ENCODE measurements around the gene TMEM176A. TPM values are rescaled to one million over a fixed set of nuclear protein-coding genes. Genes with fewer than 3 reads are reported as not detected.

The TMEM176A gene
- total and polyA plus RNA-seq, 12 donors, result 0.78 to 70.9 (median 22.5) TPM

DNA sequence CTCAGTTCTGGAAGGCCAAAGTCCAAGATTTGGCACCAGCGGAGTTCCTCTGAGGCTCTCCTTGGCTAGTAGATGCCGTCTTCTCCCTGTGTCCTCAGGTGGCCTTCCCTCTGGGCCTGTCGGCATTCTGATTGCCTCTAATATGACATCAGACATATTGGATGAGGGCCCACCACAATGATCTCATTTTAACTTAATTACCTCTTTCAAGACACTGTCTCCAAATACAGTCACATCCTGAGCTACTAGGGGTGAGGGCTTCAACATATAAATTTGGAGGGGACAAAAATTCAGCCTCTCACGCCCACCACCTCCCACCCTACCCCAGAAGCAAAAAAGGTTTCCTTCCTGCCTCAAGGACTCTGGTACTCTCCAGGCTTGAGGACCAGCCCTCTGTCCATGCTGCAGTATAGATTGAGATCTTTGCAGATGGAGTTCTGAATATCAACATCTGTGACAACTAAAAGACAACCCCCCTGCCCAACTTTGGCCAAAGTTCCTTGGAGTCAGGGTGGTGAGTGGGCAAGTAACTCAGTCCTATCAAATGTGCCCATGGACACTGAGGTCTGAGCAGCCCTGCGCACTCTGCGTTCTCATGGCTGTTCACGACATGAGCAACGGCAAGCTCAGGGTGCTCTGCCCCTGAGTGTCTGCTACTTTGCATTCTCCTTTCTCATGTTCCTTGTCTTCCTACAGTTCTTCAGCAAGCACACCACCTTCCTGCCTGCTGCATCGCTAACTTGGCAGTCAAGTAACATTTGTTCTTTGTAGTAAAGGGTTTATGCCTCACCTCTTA is 11.9 kb upstream of the TMEM176A start:
- no peak for TF ChIP-seq POLR2A (IDR thresholded peaks at IDR 0.05)
- TF ChIP-seq, protein P1, sequence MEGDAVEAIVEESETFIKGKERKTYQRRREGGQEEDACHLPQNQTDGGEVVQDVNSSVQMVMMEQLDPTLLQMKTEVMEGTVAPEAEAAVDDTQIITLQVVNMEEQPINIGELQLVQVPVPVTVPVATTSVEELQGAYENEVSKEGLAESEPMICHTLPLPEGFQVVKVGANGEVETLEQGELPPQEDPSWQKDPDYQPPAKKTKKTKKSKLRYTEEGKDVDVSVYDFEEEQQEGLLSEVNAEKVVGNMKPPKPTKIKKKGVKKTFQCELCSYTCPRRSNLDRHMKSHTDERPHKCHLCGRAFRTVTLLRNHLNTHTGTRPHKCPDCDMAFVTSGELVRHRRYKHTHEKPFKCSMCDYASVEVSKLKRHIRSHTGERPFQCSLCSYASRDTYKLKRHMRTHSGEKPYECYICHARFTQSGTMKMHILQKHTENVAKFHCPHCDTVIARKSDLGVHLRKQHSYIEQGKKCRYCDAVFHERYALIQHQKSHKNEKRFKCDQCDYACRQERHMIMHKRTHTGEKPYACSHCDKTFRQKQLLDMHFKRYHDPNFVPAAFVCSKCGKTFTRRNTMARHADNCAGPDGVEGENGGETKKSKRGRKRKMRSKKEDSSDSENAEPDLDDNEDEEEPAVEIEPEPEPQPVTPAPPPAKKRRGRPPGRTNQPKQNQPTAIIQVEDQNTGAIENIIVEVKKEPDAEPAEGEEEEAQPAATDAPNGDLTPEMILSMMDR (IDR thresholded peaks at IDR 0.05), result no peak

GRCh38 chr7:150790416-150791075 is 10.0 kb upstream of the TMEM176A start:
- H3K36me3 ChIP-seq (replicated peaks in 1 of 2), result peaks cover 0 to 3% of the 10 kb centered on the region in 2 donors
- TF ChIP-seq, protein P1 (IDR thresholded peaks at IDR 0.05), result no peak
- no peak for TF ChIP-seq POLR2A (IDR thresholded peaks at IDR 0.05)
- no peak overlapping the region for H3K27ac ChIP-seq
- WGBS, 4 donors, result 86 to 94% (median 88%) methylated on average over 8 to 9 of the region's 9 CpGs
- H3K27me3 ChIP-seq, result no peaks in the 10 kb centered on the region
- H3K4me3 ChIP-seq, result no peak overlapping the region
- DNase-seq, result no peak
- H3K4me1 ChIP-seq (replicated peaks in 1 of 2), result peaks cover 11 to 28% of the 10 kb centered on the region in 2 donors
- intact Hi-C loops (cut with DNase I), result no loop called here
- no peaks in the 10 kb centered on the region for H3K9me3 ChIP-seq (replicated peaks in 1 of 3)

More for the DNA sequence above, 11.9 kb upstream of the TMEM176A start:
- no peaks in the 10 kb centered on the region for H3K9me3 ChIP-seq (replicated peaks in 1 of 3)
- intact Hi-C loops (cut with DNase I), result loop anchor here (10.0 kb wide), 2 partner anchors 86 to 196 kb away; no protein-coding TSS in a partner anchor
- WGBS, 4 donors, result 57 to 74% (median 65%) methylated on average over 9 of the region's 9 CpGs
- no peaks in the 10 kb centered on the region for H3K27me3 ChIP-seq
- H3K4me3 ChIP-seq, result no peak overlapping the region
- DNase-seq, result peak in 5 of 7 donors; percentile 48 to 81 (median 53)
- H3K4me1 ChIP-seq (replicated peaks in 1 of 2), result peaks cover 11 to 28% of the 10 kb centered on the region in 2 donors
- peaks cover 0 to 3% of the 10 kb centered on the region in 2 donors for H3K36me3 ChIP-seq (replicated peaks in 1 of 2)
- H3K27ac ChIP-seq, result peak overlapping the region in 4 of 5 donors; percentile 47 to 85 (median 56)

GRCh38 chr7:150791304-150791703 is 9.3 kb upstream of the TMEM176A start:
- Histone ChIP-seq H3K27ac (no peak overlapping the region), H3K36me3 (replicated peaks in 1 of 2) (peaks cover 0 to 3% of the 10 kb centered on the region in 2 donors), H3K4me3 (no peak overlapping the region), H3K9me3 (replicated peaks in 1 of 3) (no peaks in the 10 kb centered on the region), H3K4me1 (replicated peaks in 1 of 2) (peaks cover 11 to 27% of the 10 kb centered on the region in 2 donors), H3K27me3 (no peaks in the 10 kb centered on the region)
- TF ChIP-seq, protein P1 (IDR thresholded peaks at IDR 0.05), result no peak
- TF ChIP-seq POLR2A (IDR thresholded peaks at IDR 0.05), result no peak
- 86 to 94% (median 93%) methylated on average over 5 of the region's 5 CpGs for WGBS, 4 donors
- no peak for DNase-seq
- intact Hi-C loops (cut with DNase I), result no loop called here

GRCh38 chr7:150791746-150792452 is 8.7 kb upstream of the TMEM176A start:
- TF ChIP-seq, protein P1 (IDR thresholded peaks at IDR 0.05), result no peak
- TF ChIP-seq POLR2A (IDR thresholded peaks at IDR 0.05), result no peak
- intact Hi-C loops (cut with DNase I), result no loop called here
- H3K27ac ChIP-seq, result no peak overlapping the region
- H3K9me3 ChIP-seq (replicated peaks in 1 of 3), result no peaks in the 10 kb centered on the region
- 80 to 83% (median 81%) methylated on average over 9 to 12 of the region's 12 CpGs for WGBS, 4 donors
- H3K4me3 ChIP-seq, result no peak overlapping the region
- H3K4me1 ChIP-seq (replicated peaks in 1 of 2), result peaks cover 11 to 21% of the 10 kb centered on the region in 2 donors
- no peak for DNase-seq
- H3K36me3 ChIP-seq (replicated peaks in 1 of 2), result peaks cover 0 to 3% of the 10 kb centered on the region in 2 donors
- no peaks in the 10 kb centered on the region for H3K27me3 ChIP-seq
